BLaER1 (cell line): ENCODE results near the gene PAK6.

Source experiments
- H3K27ac ChIP-seq: shearing (Covaris generic); formaldehyde crosslinking; 2 replicates; pipeline ENCODE4 v1.8.1; 2022
- H3K27me3 ChIP-seq: shearing (Covaris generic); formaldehyde crosslinking; 2 replicates; pipeline ENCODE4 v1.8.1; 2022
- H3K36me3 ChIP-seq: shearing (Covaris generic); formaldehyde crosslinking; 2 replicates; pipeline ENCODE4 v1.8.1; 2022
- H3K4me1 ChIP-seq: shearing (Covaris generic); formaldehyde crosslinking; 2 replicates; pipeline ENCODE4 v1.8.1; 2022
- H3K4me2 ChIP-seq: shearing (Covaris generic); formaldehyde crosslinking; 2 replicates; pipeline ENCODE4 v1.8.1; 2022
- H3K4me3 ChIP-seq: shearing (Covaris generic); formaldehyde crosslinking; 2 replicates; pipeline ENCODE4 v1.8.1; 2022
- H3K9ac ChIP-seq: shearing (Covaris generic); formaldehyde crosslinking; 2 replicates; pipeline ENCODE4 v1.8.1; 2022
- H3K9me3 ChIP-seq: shearing (Covaris generic); formaldehyde crosslinking; 2 replicates; pipeline ENCODE4 v1.8.1; 2022
- H4K20me1 ChIP-seq: shearing (Covaris generic); formaldehyde crosslinking; 2 replicates; pipeline ENCODE4 v1.8.1; 2022
- Cebpa-rat ChIP-seq: shearing (Covaris generic); IDR thresholded peaks from 2 replicates; pipeline ENCODE4 v1.8.1; 2022

Gene PAK6

DNA sequence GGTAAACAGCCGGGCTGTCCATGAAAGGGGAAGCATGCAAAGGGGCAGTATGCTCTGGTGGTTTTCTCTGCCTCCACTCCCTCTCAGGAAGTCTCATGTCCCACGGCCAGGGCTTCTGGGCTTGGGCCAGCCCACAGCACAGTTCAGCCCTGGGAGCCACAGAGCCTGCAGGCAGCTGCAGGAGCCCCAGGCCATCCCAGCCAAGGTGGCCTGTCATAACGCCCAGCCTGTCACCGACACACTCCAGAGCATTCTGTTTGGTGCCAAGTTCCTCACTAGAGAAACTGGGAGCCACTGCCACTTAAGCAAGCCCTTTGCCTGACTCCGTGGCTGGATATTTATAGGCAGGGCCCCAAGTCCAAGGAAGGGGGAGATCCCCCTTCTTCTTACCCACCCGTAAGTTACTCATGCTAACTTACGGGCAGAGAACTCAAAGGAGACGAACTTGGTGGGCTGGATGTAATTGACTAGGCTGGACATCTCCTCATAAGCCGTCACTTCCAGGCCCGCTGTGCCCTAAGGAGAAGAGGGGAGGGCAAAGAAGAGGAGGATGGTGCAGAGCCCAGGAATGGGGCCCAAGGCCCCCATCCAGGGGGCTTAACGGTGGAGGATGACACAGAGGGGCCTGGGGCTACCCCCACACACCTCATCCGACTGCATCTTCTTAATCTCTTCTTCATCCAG is 57.2 kb downstream of the PAK6 start:
- Histone ChIP-seq H3K27me3 (no peaks in the 10 kb centered on the region), H4K20me1 (no peaks in the 10 kb centered on the region)

DNA sequence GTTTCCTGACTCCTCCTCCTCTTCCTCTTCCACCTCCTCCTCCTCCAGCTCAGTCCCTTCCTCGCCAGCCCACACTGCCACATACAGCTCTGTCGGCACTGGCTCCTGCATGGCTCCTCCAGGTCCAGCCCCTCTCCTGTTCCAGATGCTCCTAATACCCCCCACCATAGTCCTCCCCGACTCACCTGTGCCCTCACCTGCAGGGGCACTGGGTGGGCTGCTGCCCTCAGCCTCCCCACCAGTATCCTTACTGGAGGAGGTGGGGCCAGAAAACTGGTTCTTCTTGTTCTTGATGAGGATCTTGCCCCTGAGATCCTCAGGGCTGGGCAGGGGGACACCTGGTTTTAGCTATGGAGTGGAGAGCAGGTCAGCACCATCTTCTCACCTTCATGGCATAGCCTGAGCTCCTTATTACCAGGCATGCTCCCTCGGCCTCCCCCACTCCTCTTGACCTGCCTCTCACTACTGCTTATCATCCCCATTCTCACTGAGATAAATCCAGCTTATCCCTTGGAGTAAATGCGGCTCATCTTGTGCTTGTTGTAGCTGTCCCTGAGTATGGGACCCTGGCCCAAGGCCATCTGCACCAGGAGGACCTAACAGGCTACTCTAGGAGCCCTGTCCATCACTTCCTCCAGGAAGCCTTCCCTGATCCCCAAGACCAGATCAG is 57.8 kb downstream of the PAK6 start:
- Histone ChIP-seq H3K36me3 (peaks cover 56% of the 10 kb centered on the region), H3K27me3 (no peaks in the 10 kb centered on the region), H3K4me1 (peaks cover 39% of the 10 kb centered on the region), H3K4me3 (no peak overlapping the region), H3K9me3 (peaks cover 23% of the 10 kb centered on the region), H3K9ac (no peak overlapping the region), H4K20me1 (no peaks in the 10 kb centered on the region), H3K27ac (no peak overlapping the region), H3K4me2 (no peak overlapping the region)
- no peak for TF ChIP-seq Cebpa-rat

More for the DNA sequence above, 57.2 kb downstream of the PAK6 start:
- H3K27ac ChIP-seq, result no peak overlapping the region
- H3K4me2 ChIP-seq, result no peak overlapping the region
- no peak overlapping the region for H3K9ac ChIP-seq
- TF ChIP-seq Cebpa-rat, result no peak
- peaks cover 33% of the 10 kb centered on the region for H3K4me1 ChIP-seq
- no peak overlapping the region for H3K4me3 ChIP-seq
- peaks cover 50% of the 10 kb centered on the region for H3K36me3 ChIP-seq
- H3K9me3 ChIP-seq, result peaks cover 20% of the 10 kb centered on the region

DNA sequence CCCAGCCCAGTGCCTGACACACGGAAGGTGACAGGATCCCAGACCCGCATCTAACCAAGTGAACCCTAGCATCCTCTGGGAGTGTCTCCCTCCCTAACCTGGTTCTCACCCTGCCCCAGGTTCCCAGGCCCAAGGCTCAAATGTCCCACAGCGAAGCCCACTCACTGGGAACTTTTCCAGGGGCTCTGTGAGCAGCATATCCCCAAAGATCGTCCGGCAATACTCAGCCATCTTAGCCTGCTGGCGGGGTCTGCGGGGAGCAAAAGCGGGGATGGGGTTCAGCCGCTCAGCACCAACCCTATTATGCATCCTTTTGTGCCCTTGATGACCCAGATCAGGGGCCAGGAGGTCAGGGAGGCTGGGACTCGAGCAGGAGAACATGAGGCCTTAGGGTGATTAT is 58.5 kb downstream of the PAK6 start:
- H3K4me2 ChIP-seq, result no peak overlapping the region
- no peak for TF ChIP-seq Cebpa-rat
- peaks cover 45% of the 10 kb centered on the region for H3K4me1 ChIP-seq
- H3K4me3 ChIP-seq, result no peak overlapping the region
- H3K36me3 ChIP-seq, result peaks cover 56% of the 10 kb centered on the region
- peaks cover 23% of the 10 kb centered on the region for H3K9me3 ChIP-seq
- H4K20me1 ChIP-seq, result no peaks in the 10 kb centered on the region
- no peaks in the 10 kb centered on the region for H3K27me3 ChIP-seq
- H3K9ac ChIP-seq, result no peak overlapping the region
- H3K27ac ChIP-seq, result no peak overlapping the region

DNA sequence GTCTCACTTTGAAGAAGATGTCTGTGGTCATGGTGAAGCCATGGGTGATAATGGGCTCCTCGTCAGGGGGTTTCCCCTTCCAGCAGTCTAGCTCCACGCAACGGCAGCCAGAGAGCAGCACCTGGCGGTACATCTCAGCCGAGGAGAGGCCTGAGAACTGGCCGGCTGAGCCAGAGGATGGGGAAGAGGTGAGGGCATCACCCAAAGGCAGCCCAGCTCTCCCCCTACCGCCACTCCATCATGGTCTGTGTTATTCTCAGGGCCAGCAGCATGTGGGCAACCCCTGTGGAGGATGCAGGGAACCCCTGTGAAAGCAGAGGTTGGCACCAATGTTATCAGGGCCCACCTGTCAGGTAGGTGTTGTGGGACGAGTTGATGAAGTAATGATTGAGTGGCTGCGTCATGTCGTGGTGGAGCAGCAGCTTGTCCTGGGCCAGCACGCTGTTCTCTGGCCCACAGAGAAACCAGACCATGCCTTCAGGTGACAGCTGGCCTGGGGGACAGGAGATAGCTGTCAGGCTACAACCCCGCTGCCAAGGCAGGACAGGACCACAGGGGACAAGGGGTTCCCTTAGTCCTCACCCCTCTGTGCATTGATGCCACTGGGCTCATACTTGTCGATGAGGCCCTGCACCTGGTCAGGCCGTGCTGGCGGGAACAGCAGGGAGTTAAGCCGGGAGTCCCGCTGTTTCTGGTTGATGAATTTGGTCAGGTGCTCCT is 59.5 kb downstream of the PAK6 start:
- Histone ChIP-seq H3K9me3 (peaks cover 23% of the 10 kb centered on the region), H3K4me3 (no peak overlapping the region), H3K9ac (no peak overlapping the region), H3K4me2 (no peak overlapping the region), H3K27ac (no peak overlapping the region), H3K27me3 (no peaks in the 10 kb centered on the region), H4K20me1 (no peaks in the 10 kb centered on the region), H3K4me1 (peaks cover 41% of the 10 kb centered on the region), H3K36me3 (peaks cover 65% of the 10 kb centered on the region)
- no peak for TF ChIP-seq Cebpa-rat

DNA sequence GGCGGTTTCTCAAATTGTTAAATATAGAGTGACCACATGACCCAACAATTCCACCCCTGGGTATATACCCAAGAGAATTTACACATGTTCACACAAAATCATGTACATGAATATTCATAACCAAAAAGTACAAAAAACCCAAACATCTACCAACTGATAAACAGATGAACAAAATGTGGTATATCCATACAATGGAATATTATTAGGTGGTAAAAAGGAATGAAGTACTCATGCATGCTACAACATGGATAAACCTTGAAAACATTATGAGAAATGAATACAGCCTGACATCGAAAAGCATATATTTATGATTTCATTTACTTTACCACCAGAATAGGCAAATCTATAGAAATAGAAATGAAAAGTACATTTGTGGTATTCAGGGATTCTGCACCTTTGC is 61.5 kb downstream of the PAK6 start:
- H3K4me3 ChIP-seq, result no peak overlapping the region
- TF ChIP-seq Cebpa-rat, result no peak
- peaks cover 71% of the 10 kb centered on the region for H3K36me3 ChIP-seq
- no peak overlapping the region for H3K4me2 ChIP-seq
- peaks cover 26% of the 10 kb centered on the region for H3K4me1 ChIP-seq
- no peak overlapping the region for H3K27ac ChIP-seq
- H4K20me1 ChIP-seq, result no peaks in the 10 kb centered on the region
- no peaks in the 10 kb centered on the region for H3K27me3 ChIP-seq
- peaks cover 23% of the 10 kb centered on the region for H3K9me3 ChIP-seq
- H3K9ac ChIP-seq, result no peak overlapping the region

DNA sequence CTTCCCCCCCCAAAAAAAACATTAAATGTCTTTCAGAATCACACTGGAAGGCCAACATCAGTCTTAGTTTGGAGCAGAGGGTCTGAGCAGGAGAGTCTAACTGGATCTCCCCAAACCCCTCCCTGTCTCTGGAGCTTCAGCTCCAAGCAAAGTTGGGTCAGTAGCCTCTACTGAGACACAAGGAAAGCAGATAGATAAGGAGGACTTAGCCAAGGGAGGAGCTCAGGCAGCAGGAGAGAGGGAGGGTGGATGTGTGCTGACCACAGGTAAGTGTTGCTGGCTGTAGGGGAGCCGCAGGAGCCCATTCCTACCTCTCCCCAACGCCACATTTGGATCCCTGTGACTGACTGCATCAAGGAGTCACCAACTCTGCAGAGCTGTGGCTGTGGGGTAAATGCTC is 61.9 kb downstream of the PAK6 start:
- no peaks in the 10 kb centered on the region for H3K27me3 ChIP-seq
- H3K4me1 ChIP-seq, result peaks cover 23% of the 10 kb centered on the region
- H3K9ac ChIP-seq, result no peak overlapping the region
- 0 out of 2 replicates have a peak overlapping the region, but pooled peaks have one; percentile 42 for H3K4me2 ChIP-seq
- no peaks in the 10 kb centered on the region for H4K20me1 ChIP-seq
- peaks cover 67% of the 10 kb centered on the region for H3K36me3 ChIP-seq
- peaks cover 23% of the 10 kb centered on the region for H3K9me3 ChIP-seq
- H3K4me3 ChIP-seq, result no peak overlapping the region
- TF ChIP-seq Cebpa-rat, result no peak
- no peak overlapping the region for H3K27ac ChIP-seq

DNA sequence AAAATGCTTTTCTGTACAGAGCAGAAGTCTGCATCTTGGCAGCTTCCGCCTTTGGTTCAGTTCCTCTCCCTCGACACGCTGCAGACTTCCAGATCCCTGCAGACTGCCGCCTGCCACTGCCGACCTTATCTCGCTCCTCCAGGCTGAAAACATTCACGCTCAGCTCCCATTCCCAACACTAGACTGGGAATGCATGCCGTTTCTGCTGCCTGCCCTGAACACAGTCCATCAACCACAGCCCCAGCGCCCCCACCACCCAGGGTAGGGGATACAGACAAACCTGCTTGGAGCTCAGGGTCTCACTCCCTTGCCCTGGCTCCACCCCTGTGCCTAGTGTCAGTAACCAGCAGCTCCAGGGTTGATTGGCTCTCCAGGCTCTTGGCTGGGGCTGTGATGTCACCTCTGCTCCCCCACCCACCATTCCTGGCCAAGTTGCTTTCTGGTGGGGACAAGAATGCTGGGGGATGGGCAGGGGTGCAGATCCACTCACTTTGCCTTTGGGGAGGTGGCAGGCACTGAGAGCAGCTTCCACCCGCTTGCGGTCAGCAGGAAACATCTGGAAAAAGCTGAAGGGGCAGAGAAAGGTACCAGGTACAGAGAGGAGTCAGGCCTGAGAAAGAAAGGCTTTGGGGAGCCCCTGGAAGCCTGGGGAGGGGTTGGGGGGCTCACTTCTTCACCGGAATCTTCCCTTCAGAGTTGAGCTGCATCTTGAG is 62.8 kb downstream of the PAK6 start:
- no peak overlapping the region for H3K9ac ChIP-seq
- H3K9me3 ChIP-seq, result peaks cover 23% of the 10 kb centered on the region
- peaks cover 65% of the 10 kb centered on the region for H3K36me3 ChIP-seq
- peak overlapping the region; percentile 42 for H3K4me2 ChIP-seq
- H4K20me1 ChIP-seq, result no peaks in the 10 kb centered on the region
- H3K27me3 ChIP-seq, result no peaks in the 10 kb centered on the region
- peaks cover 25% of the 10 kb centered on the region for H3K4me1 ChIP-seq
- no peak overlapping the region for H3K4me3 ChIP-seq
- 0 out of 2 replicates have a peak overlapping the region, but pooled peaks have one; percentile 4 for H3K27ac ChIP-seq
- TF ChIP-seq Cebpa-rat, result no peak

DNA sequence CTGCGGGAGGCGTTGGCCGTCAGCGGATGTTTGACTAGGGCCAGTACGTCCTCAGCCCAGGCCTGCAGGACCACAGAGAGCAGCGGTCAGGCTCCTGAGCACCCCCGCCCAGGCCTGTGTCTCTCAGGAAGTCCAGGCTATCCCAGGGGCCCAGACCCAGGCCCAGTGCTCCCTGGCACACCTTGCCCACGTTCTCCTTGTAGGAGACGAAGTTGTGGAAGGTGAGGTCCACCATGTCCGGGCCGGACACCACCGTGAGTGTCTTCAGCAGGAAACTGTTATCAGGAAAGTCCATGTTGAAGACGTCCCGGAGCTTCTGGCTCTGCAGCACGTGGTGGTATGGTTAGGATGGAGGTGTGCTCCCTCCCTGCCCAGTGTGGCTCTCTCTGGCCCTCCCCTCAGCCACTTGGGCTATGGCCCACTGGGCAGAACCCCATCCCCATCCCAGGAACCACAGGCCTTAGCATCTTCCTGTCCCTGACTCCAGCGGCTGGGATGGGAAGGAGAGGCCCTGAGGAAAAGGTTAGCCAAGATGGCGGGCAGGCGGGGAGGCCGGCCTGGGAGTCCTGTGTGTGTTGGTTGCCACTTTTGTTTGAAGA is 63.5 kb downstream of the PAK6 start:
- peaks cover 33% of the 10 kb centered on the region for H3K4me1 ChIP-seq
- peaks cover 23% of the 10 kb centered on the region for H3K9me3 ChIP-seq
- peaks cover 65% of the 10 kb centered on the region for H3K36me3 ChIP-seq
- no peak overlapping the region for H3K9ac ChIP-seq
- 0 out of 2 replicates have a peak overlapping the region, but pooled peaks have one; percentile 4 for H3K27ac ChIP-seq
- H3K4me3 ChIP-seq, result no peak overlapping the region
- no peak for TF ChIP-seq Cebpa-rat
- no peak overlapping the region; the same call in 1 of the 2 replicates for H3K4me2 ChIP-seq
- H3K27me3 ChIP-seq, result no peaks in the 10 kb centered on the region
- H4K20me1 ChIP-seq, result no peaks in the 10 kb centered on the region

DNA sequence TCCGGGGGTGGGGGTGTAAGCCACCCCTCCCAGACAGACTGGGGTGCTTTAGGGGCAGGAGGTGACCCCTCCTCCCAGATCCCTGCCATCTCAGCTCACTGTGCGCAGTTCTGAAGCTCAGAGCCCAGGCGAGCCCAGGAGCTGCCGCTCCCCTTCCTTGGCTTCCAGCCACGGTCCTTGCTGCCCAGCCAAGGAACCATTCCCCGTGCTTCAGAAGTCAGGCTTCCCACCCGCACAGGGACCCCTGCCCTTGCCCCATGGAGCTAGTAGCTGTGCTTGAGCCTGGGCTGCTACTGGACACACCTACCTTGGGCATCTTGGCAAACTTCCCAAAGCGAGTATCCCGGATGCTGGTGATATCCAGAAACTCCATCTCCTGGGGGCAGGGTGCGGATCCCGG is 64.1 kb downstream of the PAK6 start:
- peaks cover 36% of the 10 kb centered on the region for H3K4me1 ChIP-seq
- H3K9ac ChIP-seq, result no peak overlapping the region
- no peak overlapping the region for H3K27ac ChIP-seq
- H4K20me1 ChIP-seq, result no peaks in the 10 kb centered on the region
- H3K4me3 ChIP-seq, result no peak overlapping the region
- peaks cover 23% of the 10 kb centered on the region for H3K9me3 ChIP-seq
- H3K27me3 ChIP-seq, result no peaks in the 10 kb centered on the region
- TF ChIP-seq Cebpa-rat, result no peak
- peaks cover 63% of the 10 kb centered on the region for H3K36me3 ChIP-seq
- no peak overlapping the region for H3K4me2 ChIP-seq
